GM12892 (cell line): Measurements from ENCODE around the gene FBXO38.

Experiments used
- POLR2A ChIP-seq: IDR thresholded peaks from 2 replicates; pipeline ENCODE4 v1.6.1; 2011; ENCODE audit warnings: low read depth, low read length, control low read depth
- TAF1 ChIP-seq: IDR thresholded peaks from 2 replicates; pipeline ENCODE4 v1.6.1; 2011; ENCODE audit warnings: low read depth, mild to moderate bottlenecking, control low read depth, low read length, borderline replicate concordance

DNA sequence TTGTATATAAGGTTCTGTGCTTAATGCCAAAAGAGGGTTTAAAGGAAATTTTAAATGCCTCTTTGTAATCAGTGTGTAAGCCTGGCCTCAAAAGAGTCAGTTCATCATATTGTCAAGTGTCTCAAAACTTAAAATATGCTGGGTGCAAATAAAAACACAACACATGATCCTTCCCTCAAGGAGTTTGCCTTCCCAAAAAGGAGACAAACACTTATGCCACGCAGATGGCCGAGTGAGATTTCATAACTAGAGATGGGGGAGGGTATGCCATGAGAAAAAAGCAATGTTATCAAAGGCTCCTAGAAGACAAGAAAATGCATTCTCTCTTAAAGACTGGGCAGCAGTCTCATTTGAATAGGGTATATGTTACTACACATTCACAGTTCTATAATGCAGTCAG is 55.2 kb downstream of the FBXO38 start:
- no peak for TF ChIP-seq TAF1
- no peak for TF ChIP-seq POLR2A
